ENCODE data around the gene TPI1. TPM values are rescaled to one million over a fixed set of nuclear protein-coding genes. Genes with fewer than 3 reads are reported as not detected.

The TPI1 gene
- total RNA-seq, 1 donor from 2014 or later = 855 TPM

GRCh38 chr12:6840761-6841515 is 26.4 kb upstream of the TPI1 start, which contains the start of gene GNB3:
GNB3 (plus strand) TSS chr12:6840925; CDS start chr12:6841288, 363 bp downstream.
- DNase-seq (peak; percentile 76), ATAC-seq (peak; percentile 80)
- intact Hi-C loops (cut with micrococcal nuclease) = no loop called here

GRCh38 chr12:6842075-6842474 is 25.3 kb upstream of the TPI1 start:
- intact Hi-C loops (cut with micrococcal nuclease) = no loop called here
- DNase-seq = no peak
- no peak for ATAC-seq

GRCh38 chr12:6843118-6843902 is 24.0 kb upstream of the TPI1 start:
- intact Hi-C loops (cut with micrococcal nuclease) = no loop called here
- ATAC-seq = no peak
- no peak for DNase-seq

GRCh38 chr12:6845395-6845794 is 21.9 kb upstream of the TPI1 start:
- no peak for DNase-seq
- ATAC-seq = no peak
- intact Hi-C loops (cut with micrococcal nuclease) = no loop called here

GRCh38 chr12:6846316-6846869 is 20.9 kb upstream of the TPI1 start:
- intact Hi-C loops (cut with micrococcal nuclease) = no loop called here
- ATAC-seq (no peak), DNase-seq (no peak)

- DNase-seq (no peak), ATAC-seq (no peak)
- intact Hi-C loops (cut with micrococcal nuclease) = no loop called here
These were observed 19.7 kb upstream of the TPI1 start for GRCh38 chr12:6847676-6848075.

GRCh38 chr12:6849427-6849826 is 17.9 kb upstream of the TPI1 start:
- no peak for ATAC-seq
- no peak for DNase-seq
- intact Hi-C loops (cut with micrococcal nuclease) = no loop called here

- intact Hi-C loops (cut with micrococcal nuclease) = no loop called here
- no peak for ATAC-seq
- no peak for DNase-seq
These were observed 17.3 kb upstream of the TPI1 start for GRCh38 chr12:6849976-6850560.

- DNase-seq = no peak
- intact Hi-C loops (cut with micrococcal nuclease) = no loop called here
- ATAC-seq = no peak
These were observed 16.6 kb upstream of the TPI1 start for GRCh38 chr12:6850796-6851152.

- ATAC-seq = peak; percentile 79
- DNase-seq = peak; percentile 94
- intact Hi-C loops (cut with micrococcal nuclease) = no loop called here
These were observed 16.0 kb upstream of the TPI1 start, which contains the start of gene CDCA3 for GRCh38 chr12:6851153-6851920. CDCA3 (minus strand) TSS chr12:6851286; CDS start chr12:6850952, 334 bp downstream.

- ATAC-seq (peak; percentile 90), DNase-seq (peak; percentile 99)
- intact Hi-C loops (cut with micrococcal nuclease) = no loop called here
These were observed 15.2 kb upstream of the TPI1 start, which contains the start of gene USP5 for GRCh38 chr12:6851921-6852650. USP5 (plus strand) TSS chr12:6852150; CDS start chr12:6852180, 30 bp downstream.

GRCh38 chr12:6852651-6853354 is 14.5 kb upstream of the TPI1 start:
- no peak for ATAC-seq
- peak; percentile 39 for DNase-seq
- intact Hi-C loops (cut with micrococcal nuclease) = no loop called here

- intact Hi-C loops (cut with micrococcal nuclease) = no loop called here
- DNase-seq = no peak
- ATAC-seq = no peak
These were observed 13.7 kb upstream of the TPI1 start for GRCh38 chr12:6853626-6854025.

GRCh38 chr12:6854036-6854435 is 13.3 kb upstream of the TPI1 start:
- DNase-seq (no peak), ATAC-seq (no peak)
- intact Hi-C loops (cut with micrococcal nuclease) = no loop called here

- DNase-seq = peak; percentile 10
- intact Hi-C loops (cut with micrococcal nuclease) = no loop called here
- no peak for ATAC-seq
These were observed 12.0 kb upstream of the TPI1 start for GRCh38 chr12:6855322-6855721.

- intact Hi-C loops (cut with micrococcal nuclease) = no loop called here
- DNase-seq = no peak
These were observed 8.5 kb upstream of the TPI1 start for GRCh38 chr12:6858799-6859198.

GRCh38 chr12:6860116-6860515 is 7.2 kb upstream of the TPI1 start:
- DNase-seq = no peak
- intact Hi-C loops (cut with micrococcal nuclease) = no loop called here
- ATAC-seq = no peak

More at GRCh38 chr12:6858799-6859198, 8.5 kb upstream of the TPI1 start:
- ATAC-seq = no peak

GRCh38 chr12:6860942-6861341 is 6.4 kb upstream of the TPI1 start:
- intact Hi-C loops (cut with micrococcal nuclease) = no loop called here
- ATAC-seq (no peak), DNase-seq (no peak)

Data from left ventricle myocardium superior (tissue), 1 donor.